ENCODE data around the gene SLC7A10.
"Not testable (repeated sequence)": the region's sequence is repeated elsewhere in the genome, so short reads cannot be mapped to it uniquely, and the experiment has no call there.

Gene SLC7A10

GRCh38 chr19:33226550-33227241 is 1.0 kb upstream of the SLC7A10 start:
- ATAC-seq (ENCODE audit: insufficient read depth, low read depth) (no peak), DNase-seq (no peak)
- Histone ChIP-seq H3K9ac (ENCODE audit: low read depth, low read length) (no peak overlapping the region), H2AFZ (ENCODE audit: low read depth, low read length) (no peak overlapping the region), H3K9me3 (ENCODE audit: insufficient read depth, low read length, severe bottlenecking) (peaks cover 14% of the 10 kb centered on the region), H3K27ac (ENCODE audit: low read length) (no peak overlapping the region), H3K4me1 (ENCODE audit: insufficient read depth, low read length) (no peaks in the 10 kb centered on the region), H3K4me2 (ENCODE audit: insufficient read depth, low read length) (no peak overlapping the region), H3K79me2 (ENCODE audit: insufficient read depth, low read length) (no peaks in the 10 kb centered on the region), H3K4me3 (ENCODE audit: low read depth in 1 of 2, low read length in 2 of 2) (no peak overlapping the region), H4K20me1 (ENCODE audit: insufficient read depth, low read length) (no peaks in the 10 kb centered on the region), H3K27me3 (ENCODE audit: insufficient read depth, low read length, poor library complexity) (no peaks in the 10 kb centered on the region), H3K36me3 (ENCODE audit: insufficient read depth, low read length) (no peaks in the 10 kb centered on the region)
- no peak for TF ChIP-seq CTCF (IDR thresholded peaks at IDR 0.05; ENCODE audit: borderline replicate concordance, extremely low read depth, low read length, poor library complexity, severe bottlenecking)
- no peak for TF ChIP-seq EZH2 (IDR thresholded peaks at IDR 0.05; ENCODE audit: borderline replicate concordance, low read depth, low read length, severe bottlenecking)

GRCh38 chr19:33224694-33225457 is 774 bp downstream of the SLC7A10 start:
- H3K4me1 ChIP-seq (ENCODE audit: insufficient read depth, low read length): no peaks in the 10 kb centered on the region
- no peak overlapping the region for H3K27ac ChIP-seq (ENCODE audit: low read length)
- TF ChIP-seq CTCF (IDR thresholded peaks at IDR 0.05; ENCODE audit: borderline replicate concordance, extremely low read depth, low read length, poor library complexity, severe bottlenecking) (no peak), EZH2 (IDR thresholded peaks at IDR 0.05; ENCODE audit: borderline replicate concordance, low read depth, low read length, severe bottlenecking) (no peak)
- no peaks in the 10 kb centered on the region for H3K36me3 ChIP-seq (ENCODE audit: insufficient read depth, low read length)
- H3K4me2 ChIP-seq (ENCODE audit: insufficient read depth, low read length): no peak overlapping the region
- H3K4me3 ChIP-seq (ENCODE audit: low read depth in 1 of 2, low read length in 2 of 2): no peak overlapping the region
- no peaks in the 10 kb centered on the region for H3K27me3 ChIP-seq (ENCODE audit: insufficient read depth, low read length, poor library complexity)
- H2AFZ ChIP-seq (ENCODE audit: low read depth, low read length): no peak overlapping the region
- no peaks in the 10 kb centered on the region for H3K79me2 ChIP-seq (ENCODE audit: insufficient read depth, low read length)
- DNase-seq: no peak
- peaks cover 14% of the 10 kb centered on the region for H3K9me3 ChIP-seq (ENCODE audit: insufficient read depth, low read length, severe bottlenecking)
- ATAC-seq (ENCODE audit: insufficient read depth, low read depth): no peak
- H4K20me1 ChIP-seq (ENCODE audit: insufficient read depth, low read length): no peaks in the 10 kb centered on the region
- no peak overlapping the region for H3K9ac ChIP-seq (ENCODE audit: low read depth, low read length)

GRCh38 chr19:33222255-33222654 is 3.4 kb downstream of the SLC7A10 start:
- not testable (repeated sequence) for H3K4me2 ChIP-seq (ENCODE audit: insufficient read depth, low read length); H3K4me1 ChIP-seq (ENCODE audit: insufficient read depth, low read length); DNase-seq; H2AFZ ChIP-seq (ENCODE audit: low read depth, low read length); H3K9ac ChIP-seq (ENCODE audit: low read depth, low read length); ATAC-seq (ENCODE audit: insufficient read depth, low read depth); H3K9me3 ChIP-seq (ENCODE audit: insufficient read depth, low read length, severe bottlenecking); H3K79me2 ChIP-seq (ENCODE audit: insufficient read depth, low read length); H3K4me3 ChIP-seq (ENCODE audit: low read depth in 1 of 2, low read length in 2 of 2); H3K27ac ChIP-seq (ENCODE audit: low read length); H3K27me3 ChIP-seq (ENCODE audit: insufficient read depth, low read length, poor library complexity); H3K36me3 ChIP-seq (ENCODE audit: insufficient read depth, low read length); H4K20me1 ChIP-seq (ENCODE audit: insufficient read depth, low read length)

- Histone ChIP-seq H2AFZ (ENCODE audit: low read depth, low read length) (no peak overlapping the region), H3K36me3 (ENCODE audit: insufficient read depth, low read length) (no peaks in the 10 kb centered on the region)
Measured at GRCh38 chr19:33221638-33222037, 4.0 kb downstream of the SLC7A10 start.

More at GRCh38 chr19:33221638-33222037, 4.0 kb downstream of the SLC7A10 start:
- ATAC-seq (ENCODE audit: insufficient read depth, low read depth): no peak
- Histone ChIP-seq H3K79me2 (ENCODE audit: insufficient read depth, low read length) (no peaks in the 10 kb centered on the region), H3K9me3 (ENCODE audit: insufficient read depth, low read length, severe bottlenecking) (no peaks in the 10 kb centered on the region), H3K4me2 (ENCODE audit: insufficient read depth, low read length) (no peak overlapping the region), H3K27me3 (ENCODE audit: insufficient read depth, low read length, poor library complexity) (no peaks in the 10 kb centered on the region), H3K9ac (ENCODE audit: low read depth, low read length) (no peak overlapping the region), H3K27ac (ENCODE audit: low read length) (no peak overlapping the region), H4K20me1 (ENCODE audit: insufficient read depth, low read length) (no peaks in the 10 kb centered on the region), H3K4me3 (ENCODE audit: low read depth in 1 of 2, low read length in 2 of 2) (no peak overlapping the region), H3K4me1 (ENCODE audit: insufficient read depth, low read length) (no peaks in the 10 kb centered on the region)
- TF ChIP-seq CTCF (IDR thresholded peaks at IDR 0.05; ENCODE audit: borderline replicate concordance, extremely low read depth, low read length, poor library complexity, severe bottlenecking): no peak
- TF ChIP-seq EZH2 (IDR thresholded peaks at IDR 0.05; ENCODE audit: borderline replicate concordance, low read depth, low read length, severe bottlenecking): no peak
- no peak for DNase-seq
